Measurements from ENCODE around the gene ST6GALNAC2. TPM values are rescaled to one million over a fixed set of nuclear protein-coding genes. Genes with fewer than 3 reads are reported as not detected.

Gene ST6GALNAC2
- total and polyA plus RNA-seq, 2 experiments from 2014 or later, result 0.31 TPM; not detected in 1

DNA sequence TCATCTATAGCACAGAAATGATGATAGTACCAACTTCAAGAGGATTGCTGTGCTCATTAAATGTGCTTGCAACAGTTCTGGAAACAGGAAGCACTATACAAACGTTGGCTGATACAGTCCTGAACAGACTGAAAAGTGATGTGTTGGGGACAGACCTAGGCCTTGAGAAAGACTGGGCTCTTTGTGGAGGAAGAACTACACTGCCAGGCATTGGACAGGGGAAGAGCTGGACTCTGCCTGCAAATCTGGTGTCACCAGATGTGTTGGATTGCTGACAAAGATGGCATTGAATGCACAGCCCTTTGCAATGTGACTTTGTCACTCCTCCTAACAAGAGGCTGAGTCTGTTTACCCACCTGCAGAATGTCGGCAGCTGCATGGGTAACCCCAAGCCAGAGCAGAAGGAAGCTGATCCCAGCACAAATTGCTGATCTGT lies 12.4 kb upstream of the ST6GALNAC2 start (continued):
- TF ChIP-seq, protein P1, sequence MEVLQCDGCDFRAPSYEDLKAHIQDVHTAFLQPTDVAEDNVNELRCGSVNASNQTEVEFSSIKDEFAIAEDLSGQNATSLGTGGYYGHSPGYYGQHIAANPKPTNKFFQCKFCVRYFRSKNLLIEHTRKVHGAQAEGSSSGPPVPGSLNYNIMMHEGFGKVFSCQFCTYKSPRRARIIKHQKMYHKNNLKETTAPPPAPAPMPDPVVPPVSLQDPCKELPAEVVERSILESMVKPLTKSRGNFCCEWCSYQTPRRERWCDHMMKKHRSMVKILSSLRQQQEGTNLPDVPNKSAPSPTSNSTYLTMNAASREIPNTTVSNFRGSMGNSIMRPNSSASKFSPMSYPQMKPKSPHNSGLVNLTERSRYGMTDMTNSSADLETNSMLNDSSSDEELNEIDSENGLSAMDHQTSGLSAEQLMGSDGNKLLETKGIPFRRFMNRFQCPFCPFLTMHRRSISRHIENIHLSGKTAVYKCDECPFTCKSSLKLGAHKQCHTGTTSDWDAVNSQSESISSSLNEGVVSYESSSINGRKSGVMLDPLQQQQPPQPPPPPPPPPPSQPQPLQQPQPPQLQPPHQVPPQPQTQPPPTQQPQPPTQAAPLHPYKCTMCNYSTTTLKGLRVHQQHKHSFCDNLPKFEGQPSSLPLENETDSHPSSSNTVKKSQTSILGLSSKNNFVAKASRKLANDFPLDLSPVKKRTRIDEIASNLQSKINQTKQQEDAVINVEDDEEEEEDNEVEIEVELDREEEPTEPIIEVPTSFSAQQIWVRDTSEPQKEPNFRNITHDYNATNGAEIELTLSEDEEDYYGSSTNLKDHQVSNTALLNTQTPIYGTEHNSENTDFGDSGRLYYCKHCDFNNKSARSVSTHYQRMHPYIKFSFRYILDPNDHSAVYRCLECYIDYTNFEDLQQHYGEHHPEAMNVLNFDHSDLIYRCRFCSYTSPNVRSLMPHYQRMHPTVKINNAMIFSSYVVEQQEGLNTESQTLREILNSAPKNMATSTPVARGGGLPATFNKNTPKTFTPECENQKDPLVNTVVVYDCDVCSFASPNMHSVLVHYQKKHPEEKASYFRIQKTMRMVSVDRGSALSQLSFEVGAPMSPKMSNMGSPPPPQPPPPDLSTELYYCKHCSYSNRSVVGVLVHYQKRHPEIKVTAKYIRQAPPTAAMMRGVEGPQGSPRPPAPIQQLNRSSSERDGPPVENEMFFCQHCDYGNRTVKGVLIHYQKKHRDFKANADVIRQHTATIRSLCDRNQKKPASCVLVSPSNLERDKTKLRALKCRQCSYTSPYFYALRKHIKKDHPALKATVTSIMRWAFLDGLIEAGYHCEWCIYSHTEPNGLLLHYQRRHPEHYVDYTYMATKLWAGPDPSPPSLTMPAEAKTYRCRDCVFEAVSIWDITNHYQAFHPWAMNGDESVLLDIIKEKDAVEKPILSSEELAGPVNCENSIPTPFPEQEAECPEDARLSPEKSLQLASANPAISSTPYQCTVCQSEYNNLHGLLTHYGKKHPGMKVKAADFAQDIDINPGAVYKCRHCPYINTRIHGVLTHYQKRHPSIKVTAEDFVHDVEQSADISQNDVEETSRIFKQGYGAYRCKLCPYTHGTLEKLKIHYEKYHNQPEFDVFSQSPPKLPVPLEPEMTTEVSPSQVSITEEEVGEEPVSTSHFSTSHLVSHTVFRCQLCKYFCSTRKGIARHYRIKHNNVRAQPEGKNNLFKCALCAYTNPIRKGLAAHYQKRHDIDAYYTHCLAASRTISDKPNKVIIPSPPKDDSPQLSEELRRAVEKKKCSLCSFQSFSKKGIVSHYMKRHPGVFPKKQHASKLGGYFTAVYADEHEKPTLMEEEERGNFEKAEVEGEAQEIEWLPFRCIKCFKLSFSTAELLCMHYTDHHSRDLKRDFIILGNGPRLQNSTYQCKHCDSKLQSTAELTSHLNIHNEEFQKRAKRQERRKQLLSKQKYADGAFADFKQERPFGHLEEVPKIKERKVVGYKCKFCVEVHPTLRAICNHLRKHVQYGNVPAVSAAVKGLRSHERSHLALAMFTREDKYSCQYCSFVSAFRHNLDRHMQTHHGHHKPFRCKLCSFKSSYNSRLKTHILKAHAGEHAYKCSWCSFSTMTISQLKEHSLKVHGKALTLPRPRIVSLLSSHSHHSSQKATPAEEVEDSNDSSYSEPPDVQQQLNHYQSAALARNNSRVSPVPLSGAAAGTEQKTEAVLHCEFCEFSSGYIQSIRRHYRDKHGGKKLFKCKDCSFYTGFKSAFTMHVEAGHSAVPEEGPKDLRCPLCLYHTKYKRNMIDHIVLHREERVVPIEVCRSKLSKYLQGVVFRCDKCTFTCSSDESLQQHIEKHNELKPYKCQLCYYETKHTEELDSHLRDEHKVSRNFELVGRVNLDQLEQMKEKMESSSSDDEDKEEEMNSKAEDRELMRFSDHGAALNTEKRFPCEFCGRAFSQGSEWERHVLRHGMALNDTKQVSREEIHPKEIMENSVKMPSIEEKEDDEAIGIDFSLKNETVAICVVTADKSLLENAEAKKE (CRISPR knock-in tag; IDR thresholded peaks at IDR 0.05), result no peak
- TF ChIP-seq, protein P2, sequence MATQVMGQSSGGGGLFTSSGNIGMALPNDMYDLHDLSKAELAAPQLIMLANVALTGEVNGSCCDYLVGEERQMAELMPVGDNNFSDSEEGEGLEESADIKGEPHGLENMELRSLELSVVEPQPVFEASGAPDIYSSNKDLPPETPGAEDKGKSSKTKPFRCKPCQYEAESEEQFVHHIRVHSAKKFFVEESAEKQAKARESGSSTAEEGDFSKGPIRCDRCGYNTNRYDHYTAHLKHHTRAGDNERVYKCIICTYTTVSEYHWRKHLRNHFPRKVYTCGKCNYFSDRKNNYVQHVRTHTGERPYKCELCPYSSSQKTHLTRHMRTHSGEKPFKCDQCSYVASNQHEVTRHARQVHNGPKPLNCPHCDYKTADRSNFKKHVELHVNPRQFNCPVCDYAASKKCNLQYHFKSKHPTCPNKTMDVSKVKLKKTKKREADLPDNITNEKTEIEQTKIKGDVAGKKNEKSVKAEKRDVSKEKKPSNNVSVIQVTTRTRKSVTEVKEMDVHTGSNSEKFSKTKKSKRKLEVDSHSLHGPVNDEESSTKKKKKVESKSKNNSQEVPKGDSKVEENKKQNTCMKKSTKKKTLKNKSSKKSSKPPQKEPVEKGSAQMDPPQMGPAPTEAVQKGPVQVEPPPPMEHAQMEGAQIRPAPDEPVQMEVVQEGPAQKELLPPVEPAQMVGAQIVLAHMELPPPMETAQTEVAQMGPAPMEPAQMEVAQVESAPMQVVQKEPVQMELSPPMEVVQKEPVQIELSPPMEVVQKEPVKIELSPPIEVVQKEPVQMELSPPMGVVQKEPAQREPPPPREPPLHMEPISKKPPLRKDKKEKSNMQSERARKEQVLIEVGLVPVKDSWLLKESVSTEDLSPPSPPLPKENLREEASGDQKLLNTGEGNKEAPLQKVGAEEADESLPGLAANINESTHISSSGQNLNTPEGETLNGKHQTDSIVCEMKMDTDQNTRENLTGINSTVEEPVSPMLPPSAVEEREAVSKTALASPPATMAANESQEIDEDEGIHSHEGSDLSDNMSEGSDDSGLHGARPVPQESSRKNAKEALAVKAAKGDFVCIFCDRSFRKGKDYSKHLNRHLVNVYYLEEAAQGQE (IDR thresholded peaks at IDR 0.05; ENCODE audit: unreplicated experiment), result no peak
- TF ChIP-seq ZNF114 (CRISPR knock-in tag; IDR thresholded peaks at IDR 0.05), result no peak

DNA sequence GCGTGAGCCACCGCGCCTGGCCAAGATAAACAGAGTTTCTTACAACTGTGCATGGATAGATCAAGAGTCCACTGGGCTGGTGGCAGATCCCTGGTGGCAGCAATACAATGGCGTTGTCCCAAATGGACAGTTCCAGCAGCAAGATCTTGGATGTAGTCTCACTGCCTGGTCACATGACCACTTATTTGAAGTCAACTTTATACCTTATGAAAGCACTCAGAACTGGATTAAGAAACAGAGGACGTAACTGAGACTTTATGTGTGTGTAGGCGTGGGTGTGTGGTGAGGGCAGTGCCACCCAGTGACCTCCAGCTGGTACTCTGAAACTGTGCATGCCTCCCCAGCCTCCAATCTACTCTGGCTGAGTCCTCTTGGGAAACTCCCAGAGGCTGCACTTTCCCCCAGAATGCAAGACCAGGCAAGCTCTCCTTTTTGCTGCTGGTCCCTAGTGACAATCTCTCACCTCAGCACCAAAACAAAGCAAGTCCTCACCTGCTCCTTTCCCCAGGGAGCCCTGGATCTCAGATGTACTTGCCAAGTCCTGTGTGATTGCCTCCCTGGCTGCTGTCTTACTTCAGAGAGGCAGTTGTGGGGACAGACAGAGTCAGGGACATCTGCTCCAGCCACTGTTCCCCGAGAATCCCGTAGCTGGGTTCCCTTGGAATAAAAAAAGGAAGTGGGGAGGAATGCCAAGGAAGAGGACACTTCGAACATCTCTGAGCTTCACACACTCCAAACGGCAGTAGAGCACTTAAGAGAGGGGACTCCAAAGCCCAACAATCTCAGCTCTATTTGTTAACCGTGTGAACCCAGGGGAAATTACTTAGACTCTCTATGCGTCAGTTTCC lies 11.7 kb upstream of the ST6GALNAC2 start:
- Histone ChIP-seq H3K4me2 (no peak overlapping the region), H3K9me2 (ENCODE audit: insufficient read depth) (no peaks in the 10 kb centered on the region), H3K79me2 (replicated peaks; ENCODE audit: insufficient read depth) (no peaks in the 10 kb centered on the region), H3F3A (replicated peaks; ENCODE audit: low read depth) (no peaks in the 10 kb centered on the region; the same call in 1 of the 2 replicates), H3K4me3 (no peak overlapping the region), H3K27ac (ENCODE audit: low read depth) (no peak overlapping the region), H3K36me3 (ENCODE audit: insufficient read depth) (no peaks in the 10 kb centered on the region), H2AFZ (no peak overlapping the region), H4K20me1 (replicated peaks; ENCODE audit: insufficient read depth) (no peaks in the 10 kb centered on the region), H3K27me3 (ENCODE audit: insufficient read depth) (no peaks in the 10 kb centered on the region), H3K4me1 (ENCODE audit: insufficient read depth) (peaks cover 11% of the 10 kb centered on the region)
- peaks cover 17% of the 10 kb centered on the region for H3K4me1 Mint-ChIP-seq
- DNase-seq (ENCODE audit: low spot score), result no peak
- H3K27ac Mint-ChIP-seq, result no peak overlapping the region
- H3K36me3 Mint-ChIP-seq (ENCODE audit: low read depth), result no peaks in the 10 kb centered on the region
- H3K9me3 Mint-ChIP-seq, result peaks cover 8% of the 10 kb centered on the region; the same call in 2 of the 3 replicates
- peaks cover 3% of the 10 kb centered on the region for H3K27me3 Mint-ChIP-seq (ENCODE audit: insufficient read depth, low read depth, poor library complexity)
- ATAC-seq, result no peak
- H3K4me3 Mint-ChIP-seq, result no peak overlapping the region
- TF ChIP-seq ZNF331 (CRISPR knock-in tag; IDR thresholded peaks at IDR 0.05; ENCODE audit: low read depth) (no peak), NANOG (IDR thresholded peaks at IDR 0.05; ENCODE audit: borderline replicate concordance) (no peak), EZH2 (IDR thresholded peaks at IDR 0.05; ENCODE audit: low read depth, unreplicated experiment) (no peak), JUNB (IDR thresholded peaks at IDR 0.05; ENCODE audit: unreplicated experiment) (no peak), EZH2phosphoT487 (IDR thresholded peaks at IDR 0.05; ENCODE audit: unreplicated experiment) (no peak), ZNF114 (CRISPR knock-in tag; IDR thresholded peaks at IDR 0.05) (no peak)
- TF ChIP-seq, protein P2 (IDR thresholded peaks at IDR 0.05; ENCODE audit: unreplicated experiment), result no peak

Data from GM23338 (cell line).